Uterus (tissue), 2 donors: ENCODE measurements around the gene C10orf71.

Experiments used
- POLR2A ChIP-seq, 2 donors: fragments of 450-650 bp; IDR thresholded peaks; one replicate each; pipeline ENCODE4 v1.6.1; 2016; ENCODE audit warnings: antibody characterized with exemption in 2 of 2, mild to moderate bottlenecking in 1 of 2, moderate library complexity in 1 of 2
- TF ChIP-seq, protein P1 (sequence below), 4 experiments: fragments of 200-600 bp in 2 of 4; fragments of 450-650 bp in 2 of 4; sonication (generic) in 2 of 4; IDR thresholded peaks; one replicate each; pipeline ENCODE4 v1.5.1; 2016 to 2019; ENCODE audit warnings: antibody characterized with exemption in 4 of 4, mild to moderate bottlenecking in 2 of 4, moderate library complexity in 1 of 4

DNA sequence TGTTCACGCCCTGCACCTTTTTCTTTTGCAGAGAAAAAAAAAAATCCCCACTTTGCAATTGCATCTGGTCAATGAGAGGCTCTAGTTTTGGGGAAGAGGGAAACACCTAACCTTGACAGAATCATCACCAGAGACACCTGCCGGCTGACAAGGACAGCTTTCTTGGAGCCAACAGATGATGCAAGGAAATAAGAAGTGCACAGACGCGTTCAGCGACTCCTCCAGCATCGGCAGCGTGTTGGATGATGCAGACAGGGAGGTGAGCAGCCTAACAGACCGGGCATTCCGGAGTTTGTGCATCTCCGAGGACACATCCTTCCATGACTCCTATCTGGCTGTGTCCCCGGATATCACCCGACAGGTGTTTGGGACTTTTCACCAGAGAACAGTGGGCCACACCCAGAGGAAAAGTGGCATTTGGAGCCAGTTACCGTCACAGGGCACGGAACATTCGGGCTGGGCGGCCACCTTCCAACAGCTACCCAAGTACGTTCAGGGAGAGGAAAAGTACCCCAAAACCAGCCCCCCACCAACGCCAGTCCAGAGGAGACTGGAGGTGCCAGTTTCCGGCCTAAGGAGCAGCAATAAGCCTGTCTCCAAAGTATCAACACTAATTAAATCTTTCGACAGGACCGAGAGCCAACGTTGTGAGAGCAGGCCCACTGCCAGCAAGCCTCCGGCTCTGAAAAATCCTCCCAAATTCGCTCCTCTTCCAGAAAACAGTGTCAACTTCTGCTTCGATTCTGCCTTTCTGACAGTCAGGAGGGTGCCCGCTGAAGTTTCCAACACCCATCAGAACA lies 23.6 kb downstream of the C10orf71 start:
- TF ChIP-seq, protein P1, sequence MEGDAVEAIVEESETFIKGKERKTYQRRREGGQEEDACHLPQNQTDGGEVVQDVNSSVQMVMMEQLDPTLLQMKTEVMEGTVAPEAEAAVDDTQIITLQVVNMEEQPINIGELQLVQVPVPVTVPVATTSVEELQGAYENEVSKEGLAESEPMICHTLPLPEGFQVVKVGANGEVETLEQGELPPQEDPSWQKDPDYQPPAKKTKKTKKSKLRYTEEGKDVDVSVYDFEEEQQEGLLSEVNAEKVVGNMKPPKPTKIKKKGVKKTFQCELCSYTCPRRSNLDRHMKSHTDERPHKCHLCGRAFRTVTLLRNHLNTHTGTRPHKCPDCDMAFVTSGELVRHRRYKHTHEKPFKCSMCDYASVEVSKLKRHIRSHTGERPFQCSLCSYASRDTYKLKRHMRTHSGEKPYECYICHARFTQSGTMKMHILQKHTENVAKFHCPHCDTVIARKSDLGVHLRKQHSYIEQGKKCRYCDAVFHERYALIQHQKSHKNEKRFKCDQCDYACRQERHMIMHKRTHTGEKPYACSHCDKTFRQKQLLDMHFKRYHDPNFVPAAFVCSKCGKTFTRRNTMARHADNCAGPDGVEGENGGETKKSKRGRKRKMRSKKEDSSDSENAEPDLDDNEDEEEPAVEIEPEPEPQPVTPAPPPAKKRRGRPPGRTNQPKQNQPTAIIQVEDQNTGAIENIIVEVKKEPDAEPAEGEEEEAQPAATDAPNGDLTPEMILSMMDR (IDR thresholded peaks at IDR 0.05) = no peak
- no peak for TF ChIP-seq POLR2A (IDR thresholded peaks at IDR 0.05)
